ENCODE data around the gene KRTAP2-2. TPM values are rescaled to one million over a fixed set of nuclear protein-coding genes. Genes with fewer than 3 reads are reported as not detected.
A peak's percentile ranks its signal among the peaks of the same experiment; 100 is the strongest.
"Not testable (repeated sequence)": the region's sequence is repeated elsewhere in the genome, so short reads cannot be mapped to it uniquely, and the experiment has no call there.

Gene KRTAP2-2
- total RNA-seq, 1 experiment from 2014 or later, result not detected

DNA sequence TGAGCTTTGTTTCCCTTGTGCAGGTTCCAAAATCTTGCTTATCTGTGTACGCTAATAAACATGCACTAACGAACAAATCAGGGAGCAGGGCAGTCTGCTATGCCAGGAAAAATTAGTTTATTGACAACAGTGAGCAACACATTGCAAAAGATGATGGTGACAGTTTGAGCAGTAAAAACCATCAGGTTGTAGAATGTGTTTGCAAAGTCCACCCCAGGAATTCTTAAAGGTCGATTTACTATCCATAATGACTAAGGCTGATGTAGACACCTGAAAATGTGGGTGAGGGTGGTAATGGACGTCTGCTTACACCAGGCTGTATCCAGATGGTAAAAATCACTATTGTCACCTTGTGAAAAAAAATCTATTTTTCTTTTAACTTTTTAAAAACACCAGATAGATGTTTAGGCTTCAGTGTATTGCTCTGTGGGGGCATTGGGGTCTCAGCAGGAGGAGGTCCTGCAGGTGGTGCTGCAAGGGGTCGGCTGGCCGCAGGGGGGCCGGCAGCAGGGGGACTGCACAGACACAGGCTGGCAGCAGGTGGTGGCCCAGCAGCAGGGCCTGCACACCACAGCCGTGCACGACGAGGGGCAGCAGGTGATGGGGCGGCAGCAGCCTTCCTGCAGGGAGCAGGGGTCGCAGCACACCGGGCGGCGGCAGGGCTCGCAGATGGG, 10.1 kb upstream of the KRTAP2-2 start:
- not testable (repeated sequence) for DNase-seq (ENCODE audit: low spot score)

DNA sequence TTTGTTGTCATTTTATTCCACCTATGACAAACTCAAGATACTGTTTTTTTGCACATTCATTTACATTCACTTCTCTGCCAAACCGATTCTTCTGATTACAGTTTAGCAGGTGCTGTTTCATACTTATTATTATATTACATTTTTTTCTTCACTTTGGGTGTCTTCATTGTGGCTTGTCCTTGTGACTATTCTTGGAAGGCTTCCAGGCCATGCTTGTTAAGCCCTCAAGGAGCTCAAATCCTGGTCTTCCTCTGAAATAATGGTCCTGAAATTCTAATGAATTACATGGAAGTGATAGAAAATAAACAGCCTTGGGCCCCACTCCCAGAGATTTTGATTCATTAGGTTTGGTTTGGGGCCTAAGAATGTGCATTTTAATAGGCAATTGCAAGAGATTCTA, 9.3 kb upstream of the KRTAP2-2 start:
- DNase-seq (ENCODE audit: low spot score), result no peak

DNA sequence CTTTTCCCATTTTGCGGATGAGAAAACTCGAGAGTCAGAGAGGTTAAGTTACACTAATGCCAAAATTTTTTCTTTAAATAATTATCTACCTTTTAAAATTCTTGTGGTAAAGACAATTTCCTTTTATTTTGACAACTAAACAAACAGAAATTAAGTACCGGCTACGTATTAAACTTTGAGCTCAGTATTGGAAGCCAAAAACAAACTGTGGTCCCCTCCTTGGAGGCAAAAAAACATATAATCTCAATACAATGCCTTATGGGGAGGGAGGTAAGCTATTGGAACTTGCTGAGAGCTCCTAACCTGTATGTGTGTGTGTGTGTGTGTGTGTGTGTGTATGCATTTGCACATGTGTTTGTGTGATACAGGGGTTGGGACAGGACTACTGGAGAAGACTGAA, 8.4 kb upstream of the KRTAP2-2 start:
- no peak for DNase-seq (ENCODE audit: low spot score)

DNA sequence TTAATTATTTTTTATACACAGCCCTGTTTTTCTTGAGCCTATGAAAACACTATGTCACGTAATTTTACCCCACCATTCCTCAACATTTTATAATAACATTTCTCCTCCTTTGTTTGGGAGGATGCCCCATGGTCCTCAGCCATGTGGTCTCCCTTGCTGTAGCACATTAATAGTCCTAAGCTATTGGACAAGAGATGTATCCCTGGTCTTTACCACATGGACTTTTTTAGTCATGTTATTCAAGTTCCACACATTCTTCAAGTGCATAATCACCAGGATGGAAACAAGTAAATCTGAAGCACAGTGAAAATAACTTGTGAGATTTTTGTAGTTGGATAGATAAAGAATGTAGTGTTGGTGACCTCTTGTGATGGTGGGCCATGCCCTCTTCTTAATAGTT, 6.9 kb upstream of the KRTAP2-2 start:
- DNase-seq (ENCODE audit: low spot score), result no peak

DNA sequence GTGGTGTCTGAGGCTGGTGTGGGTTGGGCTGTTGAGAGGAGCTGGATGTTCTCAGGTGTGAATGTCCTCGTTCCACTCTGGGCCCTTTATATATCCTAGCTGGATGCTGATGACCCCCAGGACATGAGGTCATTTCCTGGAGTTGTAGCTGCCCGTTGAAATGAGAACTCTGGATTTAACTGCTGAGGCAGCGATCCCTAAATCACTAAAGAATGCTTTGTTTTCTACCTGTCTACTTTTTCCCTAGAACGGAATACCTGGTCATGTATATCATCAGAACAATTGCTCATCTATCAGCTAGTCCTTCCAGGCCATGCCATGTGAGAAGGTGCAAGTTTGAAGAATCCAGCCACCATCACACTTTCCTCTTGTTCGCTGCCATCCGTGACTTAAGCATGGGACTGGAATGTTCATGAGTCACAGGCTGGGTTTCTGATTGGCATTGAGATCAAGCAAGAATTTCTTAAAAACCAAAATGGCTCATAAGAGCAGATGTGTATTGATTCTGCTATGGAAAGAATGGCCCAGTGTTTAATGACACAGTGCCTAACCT, 5.1 kb upstream of the KRTAP2-2 start, which contains the start of gene KRTAP2-3:
Gene KRTAP2-3, minus strand, starts transcription at position 63 of the 553 bp plus-strand sequence. CDS start 64 bp downstream, outside the sequence.
- no peak for DNase-seq (ENCODE audit: low spot score)

DNA sequence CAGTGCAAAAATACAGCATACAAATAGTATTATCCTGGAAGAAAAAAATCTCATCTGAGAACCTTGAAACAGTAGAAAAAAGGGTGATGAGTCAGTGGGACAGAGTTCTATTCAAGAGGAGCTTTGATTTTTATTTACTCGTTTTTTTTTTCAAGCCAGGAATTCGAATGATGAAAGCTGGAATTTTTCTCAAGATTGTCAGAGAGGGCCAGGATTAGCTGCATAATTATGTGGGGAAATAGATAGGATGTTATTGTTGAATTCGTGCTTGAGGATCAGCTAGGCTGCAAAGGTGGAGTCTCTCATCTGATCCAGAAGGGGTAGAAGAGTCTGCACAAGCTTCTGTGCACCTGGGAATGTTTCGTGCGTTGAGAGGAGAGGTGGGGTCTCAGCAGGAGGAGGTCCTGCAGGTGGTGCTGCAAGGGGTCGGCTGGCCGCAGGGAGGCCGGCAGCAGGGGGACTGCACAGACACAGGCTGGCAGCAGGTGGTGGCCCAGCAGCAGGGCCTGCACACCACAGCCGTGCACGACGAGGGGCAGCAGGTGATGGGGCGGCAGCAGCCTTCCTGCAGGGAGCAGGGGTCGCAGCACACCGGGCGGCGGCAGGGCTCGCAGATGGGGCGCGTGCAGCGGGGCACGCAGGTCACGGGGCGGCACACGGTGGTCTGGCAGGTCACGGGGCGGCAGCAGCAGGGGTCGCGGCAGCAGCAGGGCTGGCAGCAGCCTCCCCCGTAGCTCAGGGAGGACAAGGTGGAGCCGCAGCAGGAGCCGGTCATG, 4.4 kb upstream of the KRTAP2-2 start:
- not testable (repeated sequence) for DNase-seq (ENCODE audit: low spot score)

DNA sequence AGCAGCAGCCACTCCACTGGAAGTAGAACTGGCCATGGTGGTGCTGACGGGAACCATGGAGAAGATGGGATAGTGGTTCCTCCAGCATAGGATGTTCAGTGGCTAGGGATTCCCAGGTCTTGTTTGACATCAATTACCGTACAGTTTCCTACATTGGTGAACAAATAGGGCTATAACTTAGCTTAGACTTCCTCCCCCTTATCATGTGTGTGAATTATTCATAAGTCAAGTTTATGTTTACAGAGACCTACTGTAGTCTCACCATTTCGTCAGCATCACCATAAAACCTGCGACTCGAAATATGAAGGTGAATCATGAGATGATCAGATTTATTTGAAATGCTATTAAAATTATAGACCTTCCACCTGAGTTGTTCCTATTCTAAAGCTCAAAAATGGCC, 3.7 kb upstream of the KRTAP2-2 start:
- no peak for DNase-seq (ENCODE audit: low spot score)

DNA sequence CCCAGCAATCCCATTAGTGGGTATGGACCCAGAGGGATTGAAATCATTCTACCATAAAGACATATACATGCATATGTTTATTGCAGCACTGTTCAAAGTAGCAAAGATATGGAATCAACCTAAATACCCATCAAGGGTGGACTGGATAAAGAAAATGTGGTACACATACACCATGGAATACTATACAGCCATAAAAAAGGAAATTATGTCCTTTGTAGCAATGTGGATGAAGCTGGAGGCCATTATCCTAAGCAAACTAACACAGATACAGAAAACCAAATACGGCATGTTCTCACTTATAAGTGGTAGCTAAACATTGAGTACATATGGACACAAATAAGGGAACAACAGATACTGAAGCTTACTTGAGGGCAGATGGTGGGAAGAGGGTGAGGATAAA, 2.5 kb upstream of the KRTAP2-2 start:
- no peak for DNase-seq (ENCODE audit: low spot score)

DNA sequence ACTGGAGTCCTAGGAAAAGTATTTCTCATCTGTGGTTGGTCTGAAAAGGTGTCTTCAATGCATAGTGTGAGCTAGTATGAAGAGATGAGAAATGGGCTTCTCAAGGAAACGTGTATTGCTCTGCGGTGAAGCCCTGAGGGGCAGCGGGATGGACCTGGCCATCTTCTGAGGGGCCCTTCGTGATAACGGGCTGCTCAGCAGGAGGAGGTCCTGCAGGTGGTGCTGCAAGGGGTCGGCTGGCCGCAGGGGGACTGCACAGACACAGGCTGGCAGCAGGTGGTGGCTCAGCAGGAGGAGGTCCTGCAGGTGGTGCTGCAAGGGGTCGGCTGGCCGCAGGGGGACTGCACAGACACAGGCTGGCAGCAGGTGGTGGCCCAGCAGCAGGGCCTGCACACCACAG, 474 bp downstream of the KRTAP2-2 start:
- not testable (repeated sequence) for DNase-seq (ENCODE audit: low spot score)

DNA sequence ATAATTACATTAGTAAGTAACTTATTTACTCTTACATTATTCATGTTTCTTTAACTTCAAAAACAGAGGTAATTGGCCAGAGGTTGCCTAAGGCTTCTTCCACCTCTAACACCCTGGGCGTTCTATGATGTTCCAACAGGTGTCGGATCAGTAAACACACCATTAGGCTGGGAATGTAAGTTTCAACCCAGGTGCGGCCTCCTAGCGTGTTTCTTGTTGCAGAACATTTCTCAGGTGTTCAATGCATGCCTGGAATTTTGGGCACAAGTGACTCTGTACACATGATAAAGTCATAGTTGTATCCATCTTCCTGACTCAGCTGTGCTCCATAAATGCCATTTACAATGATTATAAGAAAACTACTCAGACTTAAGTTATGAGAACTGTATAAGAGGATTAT, 1.0 kb downstream of the KRTAP2-2 start:
- no peak for DNase-seq (ENCODE audit: low spot score)

DNA sequence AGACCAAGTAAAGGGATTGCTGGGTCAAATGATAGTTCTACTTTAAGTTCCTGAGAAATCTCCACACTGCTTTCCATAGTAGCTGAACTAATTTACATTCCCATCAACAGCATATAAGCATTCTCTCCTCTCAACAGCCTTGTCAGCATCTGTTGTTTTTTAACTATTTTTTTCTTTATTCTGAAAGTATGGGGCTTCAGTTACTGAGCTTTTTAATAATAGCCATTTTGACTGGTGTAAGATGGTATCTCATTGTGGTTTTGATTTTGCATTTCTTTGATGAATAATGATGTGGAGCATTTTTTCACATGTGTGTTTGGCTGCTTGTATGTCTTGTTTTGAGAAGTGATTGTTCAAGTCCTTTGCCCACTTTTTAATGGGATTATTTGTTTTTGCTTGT, 2.5 kb downstream of the KRTAP2-2 start:
- DNase-seq (ENCODE audit: low spot score), result no peak

DNA sequence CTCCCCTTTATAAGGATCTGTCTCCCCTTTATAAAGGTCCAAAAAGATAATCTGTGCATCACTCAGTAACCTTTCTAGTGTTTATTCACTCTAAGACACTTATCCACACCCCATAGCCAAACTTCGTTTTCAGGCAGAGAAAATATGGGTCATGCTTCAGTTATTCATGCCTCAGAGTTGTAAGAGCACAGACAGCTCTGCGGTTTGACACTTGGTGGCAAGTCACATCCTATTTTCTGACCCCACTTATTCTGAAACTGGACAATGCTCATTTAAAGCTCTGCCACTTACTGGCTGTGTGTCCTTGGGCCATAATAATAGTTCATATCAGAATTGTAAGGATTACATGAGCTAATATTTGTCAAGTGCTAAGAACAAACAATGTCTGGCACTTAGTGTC, 5.9 kb downstream of the KRTAP2-2 start:
- DNase-seq (ENCODE audit: low spot score), result no peak

DNA sequence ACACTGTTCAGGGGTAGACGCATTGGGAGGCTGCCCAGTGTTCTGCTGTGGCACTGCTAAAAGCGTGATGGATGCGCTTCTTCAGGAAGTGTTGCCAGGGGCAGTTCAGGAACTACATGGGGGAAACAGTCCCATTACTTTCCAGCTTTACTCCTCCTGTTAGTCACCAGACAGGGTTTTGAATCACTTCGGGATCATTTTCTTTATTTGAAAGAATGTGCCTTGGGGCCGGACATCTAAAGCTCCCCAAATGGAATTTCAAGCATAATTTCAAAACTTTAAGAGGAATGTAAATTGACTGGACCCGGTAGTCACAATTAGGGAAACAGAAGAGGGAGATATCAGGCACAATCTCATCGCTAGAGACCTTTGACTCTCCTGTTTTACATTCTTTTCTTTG, 6.6 kb downstream of the KRTAP2-2 start:
- DNase-seq (ENCODE audit: low spot score), result no peak

DNA sequence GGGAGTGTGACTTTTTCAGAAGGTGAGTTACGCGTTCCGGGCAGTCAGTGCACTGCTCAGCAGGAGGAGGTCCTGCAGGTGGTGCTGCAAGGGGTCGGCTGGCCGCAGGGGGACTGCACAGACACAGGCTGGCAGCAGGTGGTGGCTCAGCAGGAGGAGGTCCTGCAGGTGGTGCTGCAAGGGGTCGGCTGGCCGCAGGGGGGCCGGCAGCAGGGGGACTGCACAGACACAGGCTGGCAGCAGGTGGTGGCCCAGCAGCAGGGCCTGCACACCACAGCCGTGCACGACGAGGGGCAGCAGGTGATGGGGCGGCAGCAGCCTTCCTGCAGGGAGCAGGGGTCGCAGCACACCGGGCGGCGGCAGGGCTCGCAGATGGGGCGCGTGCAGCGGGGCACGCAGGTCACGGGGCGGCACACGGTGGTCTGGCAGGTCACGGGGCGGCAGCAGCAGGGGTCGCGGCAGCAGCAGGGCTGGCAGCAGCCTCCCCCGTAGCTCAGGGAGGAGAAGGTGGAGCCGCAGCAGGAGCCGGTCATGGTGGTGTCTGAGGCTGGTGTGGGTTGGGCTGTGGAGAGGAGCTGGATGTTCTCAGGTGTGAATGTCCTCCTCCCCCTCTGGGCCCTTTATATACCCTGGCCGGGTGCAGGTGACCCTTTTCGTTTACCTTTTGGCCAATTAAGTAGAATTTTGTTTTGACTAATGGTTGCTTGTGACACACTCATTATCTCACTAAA, 8.1 kb downstream of the KRTAP2-2 start, which contains the start of gene KRTAP2-1:
Gene KRTAP2-1, minus strand, starts transcription at position 582 of the 731 bp plus-strand sequence. Its CDS starts 49 bp downstream, at position 533.
- not testable (repeated sequence) for DNase-seq (ENCODE audit: low spot score)

DNA sequence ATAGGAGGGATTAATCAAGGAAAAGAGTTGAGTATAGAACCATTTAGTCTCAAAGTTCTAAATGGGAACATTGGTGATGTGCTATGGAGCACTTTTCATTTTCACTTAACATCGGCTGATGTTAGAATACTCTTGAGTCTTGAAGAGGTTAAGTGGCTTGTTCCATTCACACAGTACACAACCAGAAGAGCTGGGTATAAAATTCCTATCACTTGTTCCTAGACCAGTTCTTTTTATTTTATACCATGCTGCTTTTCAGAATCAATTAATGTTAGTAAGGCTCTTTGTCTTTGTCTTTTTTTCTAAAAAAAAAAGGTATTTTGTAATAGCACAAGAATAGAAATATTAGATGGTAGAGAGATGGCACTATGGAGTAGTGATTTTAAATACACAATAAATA, 12.1 kb downstream of the KRTAP2-2 start:
- DNase-seq (ENCODE audit: low spot score), result no peak

DNA sequence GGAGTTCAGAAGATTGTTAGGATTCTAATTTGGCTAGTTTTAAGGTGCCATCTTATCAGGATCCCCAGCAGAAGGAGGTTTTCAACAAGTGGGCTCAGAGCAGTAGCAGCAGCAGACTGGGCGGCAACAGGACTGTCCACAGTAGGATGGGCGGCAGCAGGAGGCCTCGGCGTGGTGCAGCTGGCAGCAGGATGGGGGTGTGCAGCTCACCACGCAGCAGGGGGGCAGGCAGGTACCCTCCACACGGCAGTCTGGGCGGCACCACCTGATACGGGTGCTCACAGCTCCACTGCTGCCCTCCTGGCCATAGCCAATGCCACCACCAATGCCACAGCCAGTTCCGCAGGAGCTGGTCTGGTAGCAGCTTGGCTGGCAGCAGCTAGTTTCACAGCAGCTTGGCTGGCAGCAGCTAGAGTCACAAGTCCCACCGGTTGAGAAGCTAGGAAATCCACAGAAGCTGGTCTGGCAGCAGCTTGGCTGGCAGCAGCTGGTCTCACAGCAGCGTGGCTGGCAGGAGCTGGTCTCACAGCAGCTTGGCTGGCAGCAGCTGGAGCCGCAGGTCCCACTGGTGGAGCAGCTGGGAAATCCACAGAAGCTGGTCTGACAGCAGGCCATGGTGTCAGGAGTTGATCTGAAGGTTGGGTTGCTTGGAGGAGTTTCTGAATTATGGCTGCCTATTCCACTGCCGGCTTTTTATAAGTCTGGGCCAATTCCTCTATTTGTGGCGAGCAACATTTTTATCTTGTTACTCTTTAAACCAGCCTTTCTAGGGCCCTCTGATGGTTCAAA, 14.1 kb downstream of the KRTAP2-2 start, which contains the start of gene KRTAP1-1:
Gene KRTAP1-1, minus strand, starts transcription at position 668 of the 789 bp plus-strand sequence. Its CDS starts 53 bp downstream, at position 615.
- peak; percentile 21 for DNase-seq (ENCODE audit: low spot score)

DNA sequence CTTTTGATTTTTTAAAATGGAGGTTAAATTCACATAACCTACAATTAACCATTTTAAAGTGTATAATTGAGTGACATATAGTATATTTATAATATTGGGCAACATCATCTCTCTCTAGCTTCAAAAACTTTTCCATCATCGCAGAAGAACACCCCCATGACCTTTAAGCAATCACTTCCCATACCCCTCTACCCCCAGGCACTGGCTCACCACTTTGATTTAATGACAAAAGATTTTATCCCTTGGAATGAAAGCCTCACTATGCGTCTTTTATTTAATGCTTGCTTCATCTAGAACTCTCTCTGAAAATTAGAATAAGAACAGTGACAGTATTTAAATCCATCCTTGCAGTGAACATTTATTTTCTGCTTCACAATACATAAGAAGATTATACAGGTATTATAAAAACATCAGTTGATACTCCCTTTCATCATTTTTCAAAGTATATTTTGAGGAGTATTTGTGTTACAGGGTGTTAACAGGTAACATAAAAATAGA, 17.1 kb downstream of the KRTAP2-2 start:
- no peak for DNase-seq (ENCODE audit: low spot score)

DNA sequence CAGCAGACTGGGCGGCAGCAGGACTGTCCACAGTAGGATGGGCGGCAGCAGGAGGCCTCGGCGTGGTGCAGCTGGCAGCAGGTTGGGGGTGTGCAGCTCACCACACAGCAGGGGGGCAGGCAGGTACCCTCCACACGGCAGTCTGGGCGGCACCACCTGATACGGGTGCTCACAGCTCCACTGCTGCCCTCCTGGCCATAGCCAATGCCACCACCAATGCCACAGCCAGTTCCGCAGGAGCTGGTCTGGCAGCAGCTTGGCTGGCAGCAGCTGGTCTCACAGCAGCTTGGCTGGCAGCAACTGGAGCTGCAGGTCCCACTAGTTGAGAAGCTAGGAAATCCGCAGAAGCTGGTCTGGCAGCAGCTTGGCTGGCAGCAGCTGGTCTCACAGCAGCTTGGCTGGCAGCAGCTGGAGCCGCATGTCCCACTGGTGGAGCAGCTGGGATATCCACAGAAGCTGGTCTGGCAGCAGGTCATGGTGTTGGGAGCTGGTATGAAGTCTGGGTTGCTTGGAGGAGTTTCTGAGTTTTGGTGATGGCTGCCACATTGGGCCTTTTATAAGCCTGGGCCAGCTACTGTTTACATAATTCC, 20.6 kb downstream of the KRTAP2-2 start, which contains the start of gene KRTAP1-3:
Gene KRTAP1-3, minus strand, starts transcription at position 529 of the 590 bp plus-strand sequence. Its CDS starts 53 bp downstream, at position 476.
- DNase-seq (ENCODE audit: low spot score), result not testable (repeated sequence)

DNA sequence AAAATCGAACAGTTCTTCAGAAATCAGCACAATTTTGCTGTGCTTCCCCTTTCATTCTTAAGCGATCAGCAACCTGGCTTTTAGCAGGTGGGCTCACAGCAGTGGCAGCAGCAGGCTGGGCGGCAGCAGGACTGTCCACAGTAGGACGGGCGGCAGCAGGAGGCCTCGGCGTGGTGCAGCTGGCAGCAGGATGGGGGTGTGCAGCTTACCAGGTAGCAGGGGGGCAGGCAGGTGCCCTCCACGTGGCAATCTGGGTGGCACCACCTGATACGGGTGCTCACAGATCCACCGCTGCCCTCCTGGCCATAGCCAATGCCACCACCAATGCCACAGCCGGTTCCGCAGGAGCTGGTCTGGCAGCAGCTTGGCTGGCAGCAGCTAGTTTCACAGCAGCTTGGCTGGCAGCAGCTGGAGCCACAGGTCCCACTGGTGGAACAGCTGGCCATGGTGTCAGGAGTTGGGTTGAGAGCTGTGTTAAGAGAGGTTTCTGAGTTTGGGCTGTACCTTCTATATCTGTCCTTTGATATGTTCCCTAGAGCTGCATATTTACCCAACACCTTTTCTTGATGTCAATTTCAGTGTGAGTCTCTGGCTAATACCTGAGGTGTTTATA, 25.3 kb downstream of the KRTAP2-2 start, which contains the start of gene KRTAP1-4:
Gene KRTAP1-4, minus strand, starts transcription at position 563 of the 613 bp plus-strand sequence. Its CDS starts 117 bp downstream, at position 446.
- no peak for DNase-seq (ENCODE audit: low spot score)
